ACC112 (cell line): ENCODE data around the gene FGGY.

Experiments
- H2AFZ ChIP-seq: fragments of 200-600 bp; sonication (generic); one replicate; pipeline ENCODE4 v1.6.0; 2017; ENCODE audit warnings: antibody characterized with exemption, low read length; ENCODE audit not compliant: unreplicated experiment
- H3K27ac ChIP-seq: fragments of 200-600 bp; sonication (generic); 2 replicates; pipeline ENCODE4 v1.5.1; 2014; ENCODE audit warnings: low read depth, mild to moderate bottlenecking, antibody characterized with exemption, low read length, moderate library complexity
- H3K27me3 ChIP-seq: fragments of 200-600 bp; sonication (generic); 2 replicates; pipeline ENCODE4 v1.6.1; 2014; ENCODE audit warnings: mild to moderate bottlenecking, antibody characterized with exemption, low read length, moderate library complexity, mixed read lengths; ENCODE audit not compliant: insufficient read depth
- H3K36me3 ChIP-seq: fragments of 200-600 bp; sonication (generic); 2 replicates; pipeline ENCODE4 v1.6.1; 2016; ENCODE audit warnings: mild to moderate bottlenecking, antibody characterized with exemption, low read length, moderate library complexity, mixed read lengths; ENCODE audit not compliant: insufficient read depth
- H3K4me1 ChIP-seq: fragments of 200-600 bp; sonication (generic); one replicate; pipeline ENCODE4 v1.6.1; 2016; ENCODE audit warnings: low read length, mixed read lengths; ENCODE audit not compliant: insufficient read depth, unreplicated experiment, control insufficient read depth
- H3K4me3 ChIP-seq: fragments of 200-600 bp; sonication (generic); 2 replicates; pipeline ENCODE4 v1.5.1; 2014; ENCODE audit warnings: mild to moderate bottlenecking, low read depth, low read length
- H3K79me2 ChIP-seq: fragments of 200-600 bp; sonication (generic); one replicate; pipeline ENCODE4 v1.6.0; 2016; ENCODE audit warnings: low read length; ENCODE audit not compliant: control insufficient read depth, unreplicated experiment, insufficient read depth

Gene FGGY

GRCh38 chr1:59499943-59500569, 203.2 kb downstream of the FGGY start:
- Histone ChIP-seq H3K4me3 (no peak overlapping the region), H3K27me3 (no peaks in the 10 kb centered on the region), H3K79me2 (no peaks in the 10 kb centered on the region), H3K27ac (no peak overlapping the region), H3K4me1 (peaks cover 16% of the 10 kb centered on the region), H2AFZ (no peak overlapping the region), H3K36me3 (peaks cover 4% of the 10 kb centered on the region; the same call in 1 of the 2 replicates)

DNA sequence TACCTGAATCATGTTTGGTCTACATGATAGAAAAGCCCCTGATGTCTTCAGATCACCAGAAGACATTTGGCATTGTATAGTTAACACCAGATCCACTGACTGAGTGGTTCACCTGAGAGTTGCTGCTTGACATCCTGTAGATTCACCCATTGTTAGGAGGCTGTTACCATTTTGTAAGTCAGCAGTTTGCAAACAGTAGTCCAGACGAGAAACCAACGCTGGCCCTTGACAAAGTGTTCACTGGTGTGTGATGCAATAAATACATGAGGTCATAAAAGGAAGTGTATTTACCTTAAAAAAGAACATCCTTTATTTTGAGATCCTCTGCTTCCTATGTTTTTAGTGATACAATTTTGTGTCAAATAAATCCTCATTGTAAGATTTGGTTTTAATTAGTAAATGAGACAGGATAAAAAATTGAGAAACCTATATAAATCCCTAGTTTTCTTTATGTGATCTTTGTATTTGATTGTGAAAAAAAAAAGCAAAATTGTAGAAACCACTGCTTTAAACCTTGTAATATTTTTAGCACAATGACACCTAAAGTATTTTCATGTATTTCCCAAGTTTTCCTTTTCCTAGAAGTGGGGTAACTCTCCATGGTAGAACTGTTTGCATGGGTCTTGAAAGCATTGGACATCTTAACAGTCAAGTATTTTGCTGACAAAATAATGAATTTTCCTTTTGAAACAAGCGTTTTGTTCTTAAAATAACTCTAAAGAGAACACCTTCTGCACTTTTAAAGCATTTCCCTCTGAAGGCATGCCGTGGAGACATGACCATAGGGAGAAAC, 204.3 kb downstream of the FGGY start:
- no peaks in the 10 kb centered on the region for H3K79me2 ChIP-seq
- H3K36me3 ChIP-seq, result peaks cover 2% of the 10 kb centered on the region; the same call in 1 of the 2 replicates
- H3K4me3 ChIP-seq, result no peak overlapping the region
- H3K27me3 ChIP-seq, result no peaks in the 10 kb centered on the region
- H3K27ac ChIP-seq, result no peak overlapping the region
- H3K4me1 ChIP-seq, result peaks cover 16% of the 10 kb centered on the region
- no peak overlapping the region for H2AFZ ChIP-seq

GRCh38 chr1:59502009-59502691, 205.3 kb downstream of the FGGY start:
- Histone ChIP-seq H3K4me1 (peaks cover 16% of the 10 kb centered on the region), H3K36me3 (no peaks in the 10 kb centered on the region), H3K4me3 (no peak overlapping the region), H3K79me2 (no peaks in the 10 kb centered on the region), H3K27ac (no peak overlapping the region), H2AFZ (no peak overlapping the region), H3K27me3 (no peaks in the 10 kb centered on the region)

- Histone ChIP-seq H3K27me3 (no peaks in the 10 kb centered on the region), H3K4me3 (no peak overlapping the region), H3K4me1 (peaks cover 10% of the 10 kb centered on the region), H3K79me2 (no peaks in the 10 kb centered on the region), H3K36me3 (no peaks in the 10 kb centered on the region), H3K27ac (no peak overlapping the region), H2AFZ (no peak overlapping the region)
These were observed 207.4 kb downstream of the FGGY start for GRCh38 chr1:59504276-59504675.

DNA sequence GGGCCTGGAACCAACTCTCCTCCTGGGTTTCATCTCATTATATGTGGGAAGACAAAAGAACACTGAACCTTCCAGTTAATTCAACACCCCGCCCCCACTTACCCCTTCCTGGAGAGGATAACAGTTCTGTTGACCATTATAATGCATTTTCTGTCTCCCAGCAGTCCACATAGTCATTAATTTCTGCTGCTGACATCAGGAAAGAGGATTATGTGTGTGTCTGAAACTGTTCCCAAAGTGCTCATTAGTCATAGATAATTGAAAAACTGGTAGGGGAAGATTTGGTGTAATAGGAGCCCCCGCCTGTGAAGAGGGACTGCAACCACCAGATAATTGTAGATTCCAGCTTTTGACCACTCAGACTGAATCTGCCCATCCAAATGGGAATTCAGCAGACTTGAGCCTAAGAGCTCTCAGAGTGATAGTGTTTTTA, 208.7 kb downstream of the FGGY start:
- Histone ChIP-seq H2AFZ (no peak overlapping the region), H3K27ac (no peak overlapping the region), H3K27me3 (no peaks in the 10 kb centered on the region), H3K4me1 (no peaks in the 10 kb centered on the region), H3K36me3 (no peaks in the 10 kb centered on the region), H3K4me3 (no peak overlapping the region), H3K79me2 (no peaks in the 10 kb centered on the region)

GRCh38 chr1:59506952-59507351, 210.1 kb downstream of the FGGY start:
- Histone ChIP-seq H3K79me2 (no peaks in the 10 kb centered on the region), H3K4me3 (no peak overlapping the region), H3K27ac (no peak overlapping the region), H2AFZ (no peak overlapping the region), H3K36me3 (no peaks in the 10 kb centered on the region), H3K4me1 (no peaks in the 10 kb centered on the region), H3K27me3 (no peaks in the 10 kb centered on the region)

- H3K36me3 ChIP-seq, result no peaks in the 10 kb centered on the region
- H3K27ac ChIP-seq, result no peak overlapping the region
- H3K4me3 ChIP-seq, result no peak overlapping the region
These were observed 212.5 kb downstream of the FGGY start for GRCh38 chr1:59509341-59509875.

GRCh38 chr1:59510249-59510648, 213.4 kb downstream of the FGGY start:
- no peaks in the 10 kb centered on the region for H3K27me3 ChIP-seq
- no peak overlapping the region for H3K4me3 ChIP-seq
- H3K27ac ChIP-seq, result no peak overlapping the region

More at GRCh38 chr1:59509341-59509875, 212.5 kb downstream of the FGGY start:
- Histone ChIP-seq H2AFZ (no peak overlapping the region), H3K4me1 (no peaks in the 10 kb centered on the region), H3K79me2 (no peaks in the 10 kb centered on the region), H3K27me3 (no peaks in the 10 kb centered on the region)

GRCh38 chr1:59511476-59512465, 214.9 kb downstream of the FGGY start:
- H3K4me3 ChIP-seq, result no peak overlapping the region
- no peaks in the 10 kb centered on the region for H3K36me3 ChIP-seq
- no peaks in the 10 kb centered on the region for H3K79me2 ChIP-seq
- H3K27ac ChIP-seq, result no peak overlapping the region
- H3K27me3 ChIP-seq, result no peaks in the 10 kb centered on the region
- H2AFZ ChIP-seq, result no peak overlapping the region
- peaks cover 4% of the 10 kb centered on the region for H3K4me1 ChIP-seq

More at GRCh38 chr1:59510249-59510648, 213.4 kb downstream of the FGGY start:
- H3K36me3 ChIP-seq, result no peaks in the 10 kb centered on the region
- no peaks in the 10 kb centered on the region for H3K4me1 ChIP-seq
- H3K79me2 ChIP-seq, result no peaks in the 10 kb centered on the region
- H2AFZ ChIP-seq, result no peak overlapping the region

DNA sequence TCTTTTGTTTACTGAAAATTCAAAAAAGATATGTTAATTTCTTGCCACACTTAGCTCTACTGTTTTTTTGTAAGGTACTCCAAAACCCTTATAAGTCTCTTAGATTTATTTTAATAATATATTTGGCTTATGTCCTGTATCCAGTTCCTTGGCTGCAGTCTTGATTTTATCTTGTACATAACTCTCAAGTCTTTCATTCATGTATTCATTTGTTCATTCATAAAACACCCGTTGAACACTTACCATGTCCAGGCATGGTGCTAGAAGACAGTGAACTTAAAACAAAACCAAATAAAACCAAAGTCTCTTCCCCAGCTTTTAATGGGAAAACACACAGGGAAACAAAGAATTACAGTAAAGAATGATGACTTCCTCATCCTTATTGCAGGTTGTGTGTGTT, 215.8 kb downstream of the FGGY start:
- H3K4me1 ChIP-seq, result peaks cover 6% of the 10 kb centered on the region

More for the DNA sequence above, 215.8 kb downstream of the FGGY start:
- no peaks in the 10 kb centered on the region for H3K36me3 ChIP-seq
- no peak overlapping the region for H3K27ac ChIP-seq
- H2AFZ ChIP-seq, result no peak overlapping the region
- H3K79me2 ChIP-seq, result no peaks in the 10 kb centered on the region
- no peaks in the 10 kb centered on the region for H3K27me3 ChIP-seq
- H3K4me3 ChIP-seq, result no peak overlapping the region
